GM12865 (cell line): ENCODE data around the gene LRRTM3.

Experiments
- DNase-seq: peaks from one replicate; pipeline ENCODE4 v3.0.0; 2010; ENCODE audit warnings: low read depth
- H3K4me3 ChIP-seq: 2 replicates; pipeline ENCODE4 v1.5.1; 2011; ENCODE audit warnings: mild to moderate bottlenecking, low read depth, low read length, control low read depth
- CTCF ChIP-seq: IDR thresholded peaks from 2 replicates; pipeline ENCODE4 v1.5.1; 2011; ENCODE audit warnings: low read length, control low read depth, low read depth, inconsistent platforms; ENCODE audit not compliant: insufficient read depth; ENCODE audit errors: missing control alignments

The LRRTM3 gene

GRCh38 chr10:66925896-66926715, at the start of gene LRRTM3:
Gene LRRTM3 (plus strand): TSS chr10:66926036.
- TF ChIP-seq CTCF, result peak; percentile 70
- no peak within 1 kb of the TSS for H3K4me3 ChIP-seq
- DNase-seq, result peak; percentile 80

- no peak for TF ChIP-seq CTCF
- DNase-seq, result no peak
- no peak overlapping the region for H3K4me3 ChIP-seq
Observed at GRCh38 chr10:66877361-66877760, 48.5 kb upstream of the LRRTM3 start.

- no peak for DNase-seq
- no peak overlapping the region for H3K4me3 ChIP-seq
- no peak for TF ChIP-seq CTCF
Observed at GRCh38 chr10:66880292-66880691, 45.5 kb upstream of the LRRTM3 start.

- H3K4me3 ChIP-seq, result no peak overlapping the region
- no peak for DNase-seq
- no peak for TF ChIP-seq CTCF
Observed at GRCh38 chr10:66880826-66881225, 45.0 kb upstream of the LRRTM3 start.

GRCh38 chr10:66881814-66882213, 44.0 kb upstream of the LRRTM3 start:
- no peak for DNase-seq
- no peak overlapping the region for H3K4me3 ChIP-seq
- no peak for TF ChIP-seq CTCF

GRCh38 chr10:66882271-66882670, 43.6 kb upstream of the LRRTM3 start:
- DNase-seq, result no peak
- TF ChIP-seq CTCF, result no peak
- H3K4me3 ChIP-seq, result no peak overlapping the region

- no peak for DNase-seq
- H3K4me3 ChIP-seq, result no peak overlapping the region
- TF ChIP-seq CTCF, result no peak
Observed at GRCh38 chr10:66886848-66887247, 39.0 kb upstream of the LRRTM3 start.
